ENCODE measurements around the gene RAD9A.

RAD9A gene

DNA sequence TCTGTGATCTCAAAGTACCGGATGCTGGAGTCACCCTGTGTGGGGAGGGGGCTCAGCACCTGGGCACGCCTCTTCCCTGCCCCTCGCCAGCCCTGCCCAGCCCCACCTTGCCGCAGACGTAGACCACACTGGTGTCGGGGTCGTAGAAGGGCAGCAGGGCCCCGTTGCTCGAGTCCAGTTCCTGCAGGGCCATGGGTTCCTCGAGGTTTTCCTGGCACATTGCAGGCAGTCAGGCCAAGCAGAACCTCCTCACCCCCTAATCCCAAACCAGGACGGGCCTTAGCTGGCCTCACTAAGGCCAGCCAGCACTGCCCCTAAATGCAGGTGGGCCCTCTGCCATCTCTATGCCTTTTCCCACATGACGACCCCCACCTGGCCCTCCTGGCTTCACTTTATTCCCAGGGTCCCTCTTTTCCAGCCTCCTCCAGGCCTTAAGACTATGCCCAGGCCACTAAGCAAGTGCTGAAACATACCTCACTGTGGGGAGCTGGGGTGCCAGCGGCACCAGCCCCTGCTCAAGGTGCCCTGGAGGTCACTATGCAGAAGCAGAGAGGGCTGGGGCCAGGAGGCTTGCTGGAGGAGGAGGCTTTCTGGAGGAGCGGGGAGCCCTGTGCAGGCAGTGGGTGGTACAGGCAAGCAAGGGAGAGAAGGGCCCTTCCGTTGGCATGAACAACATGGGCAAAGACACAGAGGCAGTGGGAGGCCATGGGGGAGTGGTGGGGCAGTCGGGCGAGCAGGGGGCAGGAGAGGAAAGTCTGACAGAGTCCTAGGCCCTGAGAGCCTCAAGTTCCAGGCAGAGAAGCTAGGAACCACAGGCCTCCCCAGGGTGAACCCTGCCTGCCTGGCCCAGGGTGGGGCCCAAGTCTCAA is 48.7 kb downstream of the RAD9A start:
- H3K9me3 Mint-ChIP-seq: no peaks in the 10 kb centered on the region
- H3K4me3 Mint-ChIP-seq: peak overlapping the region; percentile 10
- intact Hi-C loops (cut with micrococcal nuclease): no loop called here
- H3K4me1 Mint-ChIP-seq (ENCODE audit: low read depth): peaks cover 78% of the 10 kb centered on the region
- peaks cover 74% of the 10 kb centered on the region for H3K36me3 Mint-ChIP-seq (ENCODE audit: low read depth)
- no peaks in the 10 kb centered on the region for H3K27me3 Mint-ChIP-seq
- peak overlapping the region; percentile 60 for H3K27ac Mint-ChIP-seq

- H3K27me3 Mint-ChIP-seq: no peaks in the 10 kb centered on the region
- H3K36me3 Mint-ChIP-seq (ENCODE audit: low read depth): peaks cover 67% of the 10 kb centered on the region
- H3K4me3 Mint-ChIP-seq: no peak overlapping the region
- intact Hi-C loops (cut with micrococcal nuclease): no loop called here
- no peaks in the 10 kb centered on the region for H3K9me3 Mint-ChIP-seq
- peak overlapping the region; percentile 60 for H3K27ac Mint-ChIP-seq
- peaks cover 75% of the 10 kb centered on the region for H3K4me1 Mint-ChIP-seq (ENCODE audit: low read depth)
Observed at GRCh38 chr11:67441098-67441563, 49.3 kb downstream of the RAD9A start.

GRCh38 chr11:67441731-67442351 is 50.1 kb downstream of the RAD9A start:
- Mint-ChIP-seq H3K4me1 (ENCODE audit: low read depth) (peaks cover 70% of the 10 kb centered on the region), H3K36me3 (ENCODE audit: low read depth) (peaks cover 60% of the 10 kb centered on the region), H3K9me3 (no peaks in the 10 kb centered on the region), H3K4me3 (peak overlapping the region; percentile 89), H3K27ac (peak overlapping the region; percentile 91), H3K27me3 (no peaks in the 10 kb centered on the region)
- intact Hi-C loops (cut with micrococcal nuclease): loop anchor here (2.0 kb wide), 1 partner anchor 27 kb away; the partner anchor contains the start of gene TMEM134

- H3K9me3 Mint-ChIP-seq: no peaks in the 10 kb centered on the region
- intact Hi-C loops (cut with micrococcal nuclease): loop anchor here (1.0 to 2.0 kb wide), 2 partner anchors 26 to 41 kb away; partner anchors contain the start of genes AIP and TMEM134
- peak overlapping the region; percentile 91 for H3K27ac Mint-ChIP-seq
- H3K36me3 Mint-ChIP-seq (ENCODE audit: low read depth): peaks cover 53% of the 10 kb centered on the region
- peaks cover 2% of the 10 kb centered on the region for H3K27me3 Mint-ChIP-seq
- peaks cover 70% of the 10 kb centered on the region for H3K4me1 Mint-ChIP-seq (ENCODE audit: low read depth)
- peak overlapping the region; percentile 89 for H3K4me3 Mint-ChIP-seq
Observed at GRCh38 chr11:67442504-67443404, 51.0 kb downstream of the RAD9A start.

- Mint-ChIP-seq H3K4me3 (no peak overlapping the region), H3K4me1 (ENCODE audit: low read depth) (peaks cover 73% of the 10 kb centered on the region), H3K27ac (peak overlapping the region; percentile 91), H3K36me3 (ENCODE audit: low read depth) (peaks cover 26% of the 10 kb centered on the region), H3K27me3 (peaks cover 2% of the 10 kb centered on the region), H3K9me3 (no peaks in the 10 kb centered on the region)
- intact Hi-C loops (cut with micrococcal nuclease): no loop called here
Observed at GRCh38 chr11:67445515-67445914, 53.7 kb downstream of the RAD9A start.

All from dendritic cell treated with granulocyte-macrophage colony-stimulating factor and Interleukin-4, amounts not matched to agents 40 ng/mL and 50 ng/mL, for 4 days (primary cell).